CD14-positive monocyte (primary cell): ENCODE results near the gene DGKB. TPM values are rescaled to one million over a fixed set of nuclear protein-coding genes. Genes with fewer than 3 reads are reported as not detected.

ENCODE experiments used
- DNase-seq, 3 donors: peaks; one replicate each; pipeline ENCODE4 v3.0.0-alpha.2; 2011 to 2022
- H2AFZ ChIP-seq: 2 replicates; pipeline ENCODE4 v1.6.0; 2012; ENCODE audit warnings: mild to moderate bottlenecking, low read depth, low read length, inconsistent platforms; ENCODE audit not compliant: insufficient read depth, poor library complexity, severe bottlenecking
- H3K27ac ChIP-seq, 2 donors: 1 replicate in 1 of 2; 2 replicates in 1 of 2; pipeline ENCODE4 v1.5.1; 2012 to 2013; ENCODE audit warnings: low read length in 2 of 2, control low read depth in 1 of 2, inconsistent platforms in 1 of 2, low read depth in 1 of 2, mild to moderate bottlenecking in 1 of 2
- H3K27me3 ChIP-seq, 2 donors: one replicate each; pipeline versions ENCODE4 v1.6.0 to v1.6.1; 2011 to 2013; ENCODE audit warnings: low read length in 2 of 2; ENCODE audit not compliant: control insufficient read depth in 2 of 2, insufficient read depth in 2 of 2
- H3K36me3 ChIP-seq, 2 donors: replicated peaks in 1 of 2; 1 replicate in 1 of 2; 2 replicates in 1 of 2; pipeline versions ENCODE4 v1.5.1 to v1.6.1; 2012 to 2013; ENCODE audit warnings: low read length in 2 of 2, control low read depth in 1 of 2, inconsistent platforms in 1 of 2, mild to moderate bottlenecking in 1 of 2; ENCODE audit not compliant: insufficient read depth in 2 of 2, control insufficient read depth in 1 of 2
- H3K4me1 ChIP-seq, 2 donors: 1 replicate in 1 of 2; 2 replicates in 1 of 2; pipeline versions ENCODE4 v1.5.1 to v1.6.1; 2012 to 2013; ENCODE audit warnings: low read length in 2 of 2, control low read depth in 1 of 2, inconsistent platforms in 1 of 2, mild to moderate bottlenecking in 1 of 2, moderate library complexity in 1 of 2; ENCODE audit not compliant: insufficient read depth in 2 of 2, control insufficient read depth in 1 of 2
- H3K4me2 ChIP-seq: replicated peaks from 2 replicates; pipeline ENCODE3; 2012; ENCODE audit warnings: low read length, moderate library complexity, mild to moderate bottlenecking; ENCODE audit not compliant: poor library complexity, severe bottlenecking; ENCODE audit errors: extremely low read depth
- H3K4me3 ChIP-seq, 3 experiments: fragments of 200-600 bp in 1 of 3; sonication (generic) in 1 of 3; replicated peaks in 1 of 3; 1 replicate in 2 of 3; 2 replicates in 1 of 3; pipeline ENCODE4 v1.5.1; 2011 to 2013; ENCODE audit warnings: low read length in 3 of 3, mild to moderate bottlenecking in 3 of 3, control low read depth in 2 of 3, low read depth in 2 of 3, inconsistent platforms in 1 of 3, moderate library complexity in 1 of 3
- H3K79me2 ChIP-seq: 2 replicates; pipeline ENCODE4 v1.6.0; 2012; ENCODE audit warnings: mild to moderate bottlenecking, control low read depth, inconsistent platforms, low read length, moderate library complexity; ENCODE audit not compliant: insufficient read depth
- H3K9ac ChIP-seq: 2 replicates; pipeline ENCODE4 v1.6.0; 2017; ENCODE audit warnings: low read length, mild to moderate bottlenecking; ENCODE audit not compliant: insufficient read depth, poor library complexity, severe bottlenecking
- H3K9me3 ChIP-seq, 2 donors: replicated peaks in 1 of 2; 1 replicate in 1 of 2; 2 replicates in 1 of 2; pipeline versions ENCODE4 v1.5.1 to v1.6.1; 2012 to 2013; ENCODE audit warnings: low read length in 2 of 2, control low read depth in 1 of 2; ENCODE audit not compliant: control insufficient read depth in 1 of 2, insufficient read depth in 1 of 2
- H4K20me1 ChIP-seq: 2 replicates; pipeline ENCODE4 v1.6.0; 2012; ENCODE audit warnings: mild to moderate bottlenecking, low read length, control low read depth, moderate library complexity; ENCODE audit not compliant: insufficient read depth
- H3K27ac Mint-ChIP-seq, 7 donors: one replicate each; pipeline ENCODE4 v1.8.0; 2020; ENCODE audit warnings: mild to moderate bottlenecking in 7 of 7, mixed read lengths in 7 of 7, moderate library complexity in 6 of 7, inconsistent platforms in 2 of 7
- H3K27me3 Mint-ChIP-seq, 3 donors: one replicate each; pipeline ENCODE4 v1.8.0; 2021 to 2022; ENCODE audit warnings: low read depth in 3 of 3, mild to moderate bottlenecking in 3 of 3, mixed read lengths in 3 of 3, moderate library complexity in 3 of 3, inconsistent platforms in 1 of 3
- H3K36me3 Mint-ChIP-seq, 2 donors: one replicate each; pipeline ENCODE4 v1.8.0; 2020; ENCODE audit warnings: mixed read lengths in 2 of 2, inconsistent platforms in 1 of 2, mild to moderate bottlenecking in 1 of 2
- H3K4me1 Mint-ChIP-seq: one replicate; pipeline ENCODE4 v1.8.0; 2020; ENCODE audit warnings: mild to moderate bottlenecking, mixed read lengths
- H3K4me3 Mint-ChIP-seq, 2 donors: one replicate each; pipeline ENCODE4 v1.8.0; 2020; ENCODE audit warnings: mild to moderate bottlenecking in 2 of 2, mixed read lengths in 2 of 2, moderate library complexity in 1 of 2
- H3K9me3 Mint-ChIP-seq, 7 donors: one replicate each; pipeline ENCODE4 v1.8.0; 2020 to 2022; ENCODE audit warnings: mixed read lengths in 7 of 7, mild to moderate bottlenecking in 6 of 7, moderate library complexity in 6 of 7, inconsistent platforms in 2 of 7
- CTCF ChIP-seq: fragments of 200-600 bp; IDR thresholded peaks from one replicate; pipeline ENCODE4 v1.8.0; 2022; ENCODE audit warnings: antibody characterized with exemption, mild to moderate bottlenecking
- WGBS: methylation state at CpG from one replicate; pipeline ENCODE4 v1.1.5; 2013; ENCODE audit warnings: missing lambda C conversion rate; ENCODE audit not compliant: insufficient coverage; 5-methylcytosine and 5-hydroxymethylcytosine counted together
- intact Hi-C, 2 donors: fragments of 100-400 bp; cut with micrococcal nuclease; formaldehyde crosslinking; loops; one replicate each; pipeline versions ENCODE4 v1.15.0 to v1.15.1; 2023
- polyA plus RNA-seq, 3 donors: library from polyadenylated mRNA; depleted of rRNA in 1 of 3; unstranded in 2 of 3; stranded (reverse) in 1 of 3; fragments of 300-500 nt in 2 of 3; fragments of >200 nt in 1 of 3; fragmentation: Illumina TruSeq in 2 of 3; gene quantifications; 1 replicate in 2 of 3; 2 replicates in 1 of 3; pipeline ENCODE4 v1.2.3, GENCODE V29; 2012 to 2021

The DGKB gene
- polyA plus RNA-seq, 3 donors: not detected

GRCh38 chr7:14375998-14376397 is 526.6 kb downstream of the DGKB start:
- Histone ChIP-seq H3K27me3 (no peaks in the 10 kb centered on the region), H3K4me2 (no peak overlapping the region), H2AFZ (no peak overlapping the region), H3K9me3 (peaks cover 13 to 15% of the 10 kb centered on the region in 2 donors), H3K79me2 (no peaks in the 10 kb centered on the region), H3K4me1 (no peaks in the 10 kb centered on the region), H3K36me3 (no peaks in the 10 kb centered on the region), H3K9ac (no peak overlapping the region), H4K20me1 (no peaks in the 10 kb centered on the region), H3K27ac (no peak overlapping the region), H3K4me3 (no peak overlapping the region)
- intact Hi-C loops: no loop called here
- Mint-ChIP-seq H3K9me3 (peaks cover 0 to 10% (median 4%) of the 10 kb centered on the region in 7 donors), H3K27me3 (no peaks in the 10 kb centered on the region), H3K4me3 (no peak overlapping the region), H3K27ac (no peak overlapping the region), H3K4me1 (no peaks in the 10 kb centered on the region), H3K36me3 (no peaks in the 10 kb centered on the region)
- TF ChIP-seq CTCF: no peak
- no peak for DNase-seq
- no CpG with 5 or more reads among the region's 2 CpGs for WGBS

GRCh38 chr7:14374336-14374735 is 528.2 kb downstream of the DGKB start:
- no CpG with 5 or more reads among the region's 4 CpGs for WGBS
- H4K20me1 ChIP-seq: no peaks in the 10 kb centered on the region
- intact Hi-C loops: no loop called here
- H3K27me3 Mint-ChIP-seq: no peaks in the 10 kb centered on the region
- no peak overlapping the region for H3K27ac Mint-ChIP-seq
- H3K4me2 ChIP-seq: no peak overlapping the region
- no peaks in the 10 kb centered on the region for H3K4me1 ChIP-seq
- no peaks in the 10 kb centered on the region for H3K27me3 ChIP-seq
- H3K9me3 Mint-ChIP-seq: peaks cover 2 to 10% (median 6%) of the 10 kb centered on the region in 7 donors
- DNase-seq: no peak
- H3K4me1 Mint-ChIP-seq: no peaks in the 10 kb centered on the region
- no peak overlapping the region for H3K27ac ChIP-seq
- H3K4me3 ChIP-seq: no peak overlapping the region
- H3K4me3 Mint-ChIP-seq: no peak overlapping the region
- H3K9ac ChIP-seq: no peak overlapping the region
- no peaks in the 10 kb centered on the region for H3K36me3 ChIP-seq
- no peaks in the 10 kb centered on the region for H3K79me2 ChIP-seq
- TF ChIP-seq CTCF: no peak
- no peaks in the 10 kb centered on the region for H3K36me3 Mint-ChIP-seq
- no peak overlapping the region for H2AFZ ChIP-seq
- H3K9me3 ChIP-seq: peaks cover 13 to 15% of the 10 kb centered on the region in 2 donors
